Measurements from ENCODE around the gene KRABD2.

KRABD2 gene

GRCh38 chr17:8362651-8363332 is 13.7 kb downstream of the KRABD2 start:
- Mint-ChIP-seq H3K27me3 (no peaks in the 10 kb centered on the region), H3K4me3 (no peak overlapping the region), H3K9me3 (no peaks in the 10 kb centered on the region), H3K36me3 (peaks cover 3% of the 10 kb centered on the region), H3K4me1 (peaks cover 11 to 19% (median 13%) of the 10 kb centered on the region in 3 donors), H3K27ac (no peak overlapping the region)
- H3K27ac ChIP-seq (ENCODE audit: low read length): no peak overlapping the region
- H3K36me3 ChIP-seq (ENCODE audit: control insufficient read depth in 2 of 2, extremely low read depth in 1 of 2, insufficient read depth in 1 of 2, low read length in 1 of 2): no peaks in the 10 kb centered on the region
- H3K4me3 ChIP-seq (ENCODE audit: control insufficient read depth in 1 of 2, extremely low read depth in 1 of 2, low read length in 1 of 2): no peak overlapping the region
- no peaks in the 10 kb centered on the region for H3K4me1 ChIP-seq (ENCODE audit: control insufficient read depth in 1 of 2, extremely low read depth in 1 of 2, insufficient read depth in 2 of 2, low read length in 2 of 2)
- DNase-seq (no peak), ATAC-seq (replicated peaks in 1 of 4) (no peak)
- no peaks in the 10 kb centered on the region for H3K27me3 ChIP-seq (replicated peaks in 1 of 2; ENCODE audit: control insufficient read depth in 2 of 2, extremely low read depth in 1 of 2, insufficient read depth in 2 of 2, low read length in 1 of 2)
- 92% methylated on average over 3 of the region's 4 CpGs for WGBS (ENCODE audit: insufficient coverage)
- H3K9me3 ChIP-seq: no peaks in the 10 kb centered on the region
- CTCF ChIA-PET: interaction anchor here in 1 of 2 donors (1.0 kb wide), 1 partner anchor 14 kb away, joined by 3 read pairs; the partner anchor contains the start of gene KRABD2
- POLR2A ChIA-PET: no interaction called here

DNA sequence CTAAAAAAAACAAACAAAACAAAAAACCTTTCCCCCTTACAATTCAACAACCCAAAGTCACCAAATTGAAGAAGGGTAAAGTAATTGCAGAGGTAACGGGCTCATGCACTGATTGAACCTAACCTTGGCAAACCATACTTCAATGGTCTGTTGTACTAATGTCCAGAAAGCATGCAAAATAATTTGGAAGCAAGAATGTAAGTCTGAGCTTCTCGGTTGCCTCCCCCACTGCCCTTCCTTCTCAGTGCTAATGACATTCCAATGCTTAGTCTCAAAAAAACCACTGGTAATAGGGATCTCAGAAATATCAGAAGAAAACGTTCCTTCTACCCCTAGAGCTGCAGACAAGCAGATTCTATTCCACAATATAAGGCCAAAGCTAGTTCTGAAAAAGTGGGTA is 15.8 kb downstream of the KRABD2 start:
- POLR2A ChIA-PET: no interaction called here
- CTCF ChIA-PET: no interaction called here

GRCh38 chr17:8360260-8360659 is 16.2 kb downstream of the KRABD2 start:
- no CpG with 5 or more reads among the region's 3 CpGs for WGBS (ENCODE audit: insufficient coverage)
- peaks cover 3% of the 10 kb centered on the region for H3K36me3 Mint-ChIP-seq
- no peaks in the 10 kb centered on the region for H3K9me3 ChIP-seq

More for the DNA sequence above, 15.8 kb downstream of the KRABD2 start:
- Histone ChIP-seq H3K4me3 (ENCODE audit: control insufficient read depth in 1 of 2, extremely low read depth in 1 of 2, low read length in 1 of 2) (no peak overlapping the region), H3K27me3 (replicated peaks in 1 of 2; ENCODE audit: control insufficient read depth in 2 of 2, extremely low read depth in 1 of 2, insufficient read depth in 2 of 2, low read length in 1 of 2) (no peaks in the 10 kb centered on the region), H3K4me1 (ENCODE audit: control insufficient read depth in 1 of 2, extremely low read depth in 1 of 2, insufficient read depth in 2 of 2, low read length in 2 of 2) (no peaks in the 10 kb centered on the region), H3K9me3 (no peaks in the 10 kb centered on the region), H3K36me3 (ENCODE audit: control insufficient read depth in 2 of 2, extremely low read depth in 1 of 2, insufficient read depth in 1 of 2, low read length in 1 of 2) (no peaks in the 10 kb centered on the region), H3K27ac (ENCODE audit: low read length) (no peak overlapping the region)
- no peaks in the 10 kb centered on the region for H3K27me3 Mint-ChIP-seq
- DNase-seq (no peak), ATAC-seq (replicated peaks in 1 of 4) (no peak)
- H3K36me3 Mint-ChIP-seq: peaks cover 3% of the 10 kb centered on the region
- H3K9me3 Mint-ChIP-seq: no peaks in the 10 kb centered on the region
- no CpG with 5 or more reads among the region's 3 CpGs for WGBS (ENCODE audit: insufficient coverage)
- H3K4me3 Mint-ChIP-seq: no peak overlapping the region
- no peak overlapping the region for H3K27ac Mint-ChIP-seq
- H3K4me1 Mint-ChIP-seq: peaks cover 11 to 19% (median 13%) of the 10 kb centered on the region in 3 donors

DNA sequence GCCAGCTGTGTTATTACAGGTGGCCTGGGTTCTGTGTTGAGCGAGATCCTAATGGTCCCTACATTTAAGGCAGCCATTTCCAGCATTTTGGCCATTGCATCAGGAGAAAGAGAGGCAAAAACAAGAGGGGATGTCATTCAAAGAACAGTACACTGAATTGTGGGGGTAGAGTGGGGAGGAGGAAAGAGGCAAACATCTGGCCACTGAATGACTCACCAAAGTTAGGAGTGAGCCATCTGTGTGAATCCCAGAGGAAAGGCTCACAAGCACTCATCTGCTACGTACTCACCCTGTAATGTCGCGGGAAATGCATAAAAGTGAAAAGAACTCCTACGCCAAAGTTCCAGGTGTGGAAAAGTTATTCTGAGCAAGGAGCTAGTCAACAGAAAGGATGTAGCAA is 16.7 kb downstream of the KRABD2 start:
- H3K27me3 Mint-ChIP-seq: no peaks in the 10 kb centered on the region
- 67% methylated on average over 1 of the region's 5 CpGs for WGBS (ENCODE audit: insufficient coverage)
- Histone ChIP-seq H3K27me3 (replicated peaks in 1 of 2; ENCODE audit: control insufficient read depth in 2 of 2, extremely low read depth in 1 of 2, insufficient read depth in 2 of 2, low read length in 1 of 2) (no peaks in the 10 kb centered on the region), H3K36me3 (ENCODE audit: control insufficient read depth in 2 of 2, extremely low read depth in 1 of 2, insufficient read depth in 1 of 2, low read length in 1 of 2) (no peaks in the 10 kb centered on the region), H3K4me3 (ENCODE audit: control insufficient read depth in 1 of 2, extremely low read depth in 1 of 2, low read length in 1 of 2) (no peak overlapping the region), H3K27ac (ENCODE audit: low read length) (no peak overlapping the region), H3K4me1 (ENCODE audit: control insufficient read depth in 1 of 2, extremely low read depth in 1 of 2, insufficient read depth in 2 of 2, low read length in 2 of 2) (no peaks in the 10 kb centered on the region), H3K9me3 (no peaks in the 10 kb centered on the region)
- no peaks in the 10 kb centered on the region for H3K9me3 Mint-ChIP-seq
- peaks cover 3% of the 10 kb centered on the region for H3K36me3 Mint-ChIP-seq
- no peak for DNase-seq
- H3K4me3 Mint-ChIP-seq: no peak overlapping the region
- peaks cover 11 to 19% (median 13%) of the 10 kb centered on the region in 3 donors for H3K4me1 Mint-ChIP-seq
- ChIA-PET CTCF (no interaction called here), POLR2A (no interaction called here)
- no peak overlapping the region for H3K27ac Mint-ChIP-seq
- ATAC-seq (replicated peaks in 1 of 4): no peak

More at GRCh38 chr17:8360260-8360659, 16.2 kb downstream of the KRABD2 start:
- peaks cover 11 to 19% (median 13%) of the 10 kb centered on the region in 3 donors for H3K4me1 Mint-ChIP-seq
- ChIA-PET POLR2A (no interaction called here), CTCF (no interaction called here)
- H3K4me1 ChIP-seq (ENCODE audit: control insufficient read depth in 1 of 2, extremely low read depth in 1 of 2, insufficient read depth in 2 of 2, low read length in 2 of 2): no peaks in the 10 kb centered on the region
- H3K27me3 ChIP-seq (replicated peaks in 1 of 2; ENCODE audit: control insufficient read depth in 2 of 2, extremely low read depth in 1 of 2, insufficient read depth in 2 of 2, low read length in 1 of 2): no peaks in the 10 kb centered on the region
- no peak for ATAC-seq (replicated peaks in 1 of 4)
- no peak for DNase-seq
- no peaks in the 10 kb centered on the region for H3K27me3 Mint-ChIP-seq
- H3K4me3 ChIP-seq (ENCODE audit: control insufficient read depth in 1 of 2, extremely low read depth in 1 of 2, low read length in 1 of 2): no peak overlapping the region
- H3K36me3 ChIP-seq (ENCODE audit: control insufficient read depth in 2 of 2, extremely low read depth in 1 of 2, insufficient read depth in 1 of 2, low read length in 1 of 2): no peaks in the 10 kb centered on the region
- no peaks in the 10 kb centered on the region for H3K9me3 Mint-ChIP-seq
- no peak overlapping the region for H3K4me3 Mint-ChIP-seq
- H3K27ac Mint-ChIP-seq: no peak overlapping the region
- H3K27ac ChIP-seq (ENCODE audit: low read length): no peak overlapping the region

DNA sequence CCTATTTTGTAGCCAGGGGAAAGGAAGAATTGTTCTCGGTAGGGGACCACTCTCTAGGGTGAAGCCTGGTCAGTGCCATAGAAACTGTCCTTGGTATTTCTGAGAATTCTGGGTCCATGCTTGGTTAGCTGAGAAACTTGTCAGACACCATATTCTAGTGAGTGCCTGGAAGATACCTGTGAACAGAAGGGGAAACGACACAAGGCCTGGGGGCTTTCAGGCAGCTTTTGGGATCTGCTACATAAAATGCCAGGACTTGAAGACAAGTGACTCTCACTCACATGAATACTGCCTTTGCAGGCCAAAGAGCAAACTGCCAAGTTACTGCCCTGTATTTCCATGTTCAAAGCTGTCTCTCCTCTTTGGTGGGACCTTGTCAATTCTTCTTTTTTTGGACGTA is 18.6 kb downstream of the KRABD2 start:
- no peak for ATAC-seq (replicated peaks in 1 of 4)
- ChIA-PET CTCF (interaction anchor here in 1 of 2 donors (0.7 kb wide), 1 partner anchor 20 kb away, joined by 3 read pairs; no protein-coding TSS in a partner anchor), POLR2A (interaction anchor here in 1 of 2 donors (0.7 kb wide), 1 partner anchor 224 kb away, joined by 3 read pairs; no protein-coding TSS in a partner anchor)

DNA sequence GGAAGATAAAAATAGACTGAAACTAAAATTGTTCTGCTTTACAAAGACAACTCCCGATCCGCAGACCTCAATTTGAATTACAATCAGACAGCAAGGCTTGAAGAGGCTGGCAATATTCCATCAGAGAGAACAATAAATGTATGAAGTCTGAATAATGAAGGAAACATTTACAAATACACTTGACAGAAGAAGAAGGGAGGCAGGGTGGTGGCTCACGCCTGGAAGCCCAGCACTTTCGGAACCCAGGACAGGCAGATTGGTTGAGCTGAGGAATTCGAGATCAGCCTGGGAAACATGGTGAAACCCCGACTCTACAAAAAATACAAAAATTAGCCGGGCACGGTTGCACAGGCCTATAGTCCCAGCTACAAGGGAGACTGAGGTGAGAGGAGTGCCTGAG is 22.3 kb downstream of the KRABD2 start:
- H3K9me3 ChIP-seq: no peaks in the 10 kb centered on the region
- WGBS (ENCODE audit: insufficient coverage): no CpG with 5 or more reads among the region's 8 CpGs
- Mint-ChIP-seq H3K4me1 (peaks cover 0 to 5% (median 0%) of the 10 kb centered on the region in 3 donors), H3K27ac (no peak overlapping the region), H3K9me3 (no peaks in the 10 kb centered on the region), H3K36me3 (no peaks in the 10 kb centered on the region), H3K27me3 (peaks cover 5 to 8% of the 10 kb centered on the region in 2 donors), H3K4me3 (no peak overlapping the region)
- H3K27me3 ChIP-seq (replicated peaks in 1 of 2; ENCODE audit: control insufficient read depth in 2 of 2, extremely low read depth in 1 of 2, insufficient read depth in 2 of 2, low read length in 1 of 2): peaks cover 0 to 18% of the 10 kb centered on the region in 2 experiments
- H3K36me3 ChIP-seq (ENCODE audit: control insufficient read depth in 2 of 2, extremely low read depth in 1 of 2, insufficient read depth in 1 of 2, low read length in 1 of 2): no peaks in the 10 kb centered on the region
- DNase-seq (no peak), ATAC-seq (replicated peaks in 1 of 4) (no peak)
- CTCF ChIA-PET: no interaction called here
- POLR2A ChIA-PET: no interaction called here
- no peak overlapping the region for H3K27ac ChIP-seq (ENCODE audit: low read length)
- H3K4me3 ChIP-seq (ENCODE audit: control insufficient read depth in 1 of 2, extremely low read depth in 1 of 2, low read length in 1 of 2): no peak overlapping the region
- no peaks in the 10 kb centered on the region for H3K4me1 ChIP-seq (ENCODE audit: control insufficient read depth in 1 of 2, extremely low read depth in 1 of 2, insufficient read depth in 2 of 2, low read length in 2 of 2)

More for the DNA sequence above, 18.6 kb downstream of the KRABD2 start:
- Histone ChIP-seq H3K36me3 (ENCODE audit: control insufficient read depth in 2 of 2, extremely low read depth in 1 of 2, insufficient read depth in 1 of 2, low read length in 1 of 2) (no peaks in the 10 kb centered on the region), H3K27me3 (replicated peaks in 1 of 2; ENCODE audit: control insufficient read depth in 2 of 2, extremely low read depth in 1 of 2, insufficient read depth in 2 of 2, low read length in 1 of 2) (no peaks in the 10 kb centered on the region), H3K4me3 (ENCODE audit: control insufficient read depth in 1 of 2, extremely low read depth in 1 of 2, low read length in 1 of 2) (no peak overlapping the region), H3K9me3 (no peaks in the 10 kb centered on the region), H3K4me1 (ENCODE audit: control insufficient read depth in 1 of 2, extremely low read depth in 1 of 2, insufficient read depth in 2 of 2, low read length in 2 of 2) (no peaks in the 10 kb centered on the region), H3K27ac (ENCODE audit: low read length) (no peak overlapping the region)
- Mint-ChIP-seq H3K4me3 (no peak overlapping the region), H3K27me3 (peaks cover 0 to 1% of the 10 kb centered on the region in 2 donors), H3K4me1 (peaks cover 11 to 19% (median 13%) of the 10 kb centered on the region in 3 donors), H3K36me3 (peaks cover 1% of the 10 kb centered on the region), H3K9me3 (no peaks in the 10 kb centered on the region), H3K27ac (no peak overlapping the region)
- DNase-seq: no peak
- 92% methylated on average over 2 of the region's 3 CpGs for WGBS (ENCODE audit: insufficient coverage)

Data from T-cell (primary cell).